GM12878 (cell line): Measurements from ENCODE around the gene ITGA1.

ENCODE experiments used
- ATF7 ChIP-seq: fragments of 450-650 bp; IDR thresholded peaks from 2 replicates; pipeline ENCODE4 v1.6.1; 2016; ENCODE audit warnings: low read depth, mild to moderate bottlenecking
- CTCF ChIP-seq, 3 experiments: IDR thresholded peaks in 2 of 3; conservative IDR thresholded peaks in 1 of 3; 2 replicates each; pipeline ENCODE4 v1.5.1; 2011; ENCODE audit warnings: low read depth in 3 of 3, low read length in 3 of 3, mild to moderate bottlenecking in 3 of 3, control low read depth in 2 of 3, moderate library complexity in 2 of 3, inconsistent platforms in 1 of 3, mixed read lengths in 1 of 3; ENCODE audit not compliant: control insufficient read depth in 2 of 3, insufficient read depth in 1 of 3; ENCODE audit errors: extremely low read depth in 1 of 3
- EP300 ChIP-seq, 2 experiments: fragments of 150-350 bp in 1 of 2; IDR thresholded peaks; 2 replicates each; pipeline ENCODE4 v1.6.1; 2011 to 2012; ENCODE audit warnings: low read depth in 2 of 2, low read length in 2 of 2, borderline replicate concordance in 1 of 2, improper control_type of control experiment in 1 of 2, inconsistent platforms in 1 of 2; ENCODE audit not compliant: control insufficient read depth in 1 of 2
- RAD21 ChIP-seq: IDR thresholded peaks from 2 replicates; pipeline ENCODE4 v1.6.1; 2011; ENCODE audit warnings: mild to moderate bottlenecking, low read depth, low read length, moderate library complexity; ENCODE audit not compliant: insufficient read depth
- SMARCA5 ChIP-seq: fragments of 450-650 bp; IDR thresholded peaks from 2 replicates; pipeline ENCODE4 v1.6.1; 2017; ENCODE audit warnings: mild to moderate bottlenecking
- TARDBP ChIP-seq: IDR thresholded peaks from 2 replicates; pipeline ENCODE4 v1.6.1; 2016; ENCODE audit warnings: borderline replicate concordance
- USF1 ChIP-seq: IDR thresholded peaks from 2 replicates; pipeline ENCODE4 v1.6.1; 2011; ENCODE audit warnings: borderline replicate concordance, low read depth, mild to moderate bottlenecking, moderate library complexity, mixed read lengths, low read length; ENCODE audit not compliant: insufficient read depth; ENCODE audit errors: extremely low read length

GRCh38 chr5:52743970-52744369 lies 43.7 kb upstream of the ITGA1 start:
- TF ChIP-seq USF1 (no peak), ATF7 (no peak), TARDBP (no peak), CTCF (IDR thresholded peaks at IDR 0.05 in 2 of 3, conservative IDR thresholded peaks at IDR 0.05 in 1 of 3; ENCODE audit: control insufficient read depth in 2 of 3, extremely low read depth in 1 of 3, insufficient read depth in 1 of 3, low read depth in 3 of 3, low read length in 3 of 3) (no peak), SMARCA5 (no peak), RAD21 (no peak), EP300 (IDR thresholded peaks at IDR 0.05; ENCODE audit: borderline replicate concordance in 1 of 2, control insufficient read depth in 1 of 2, low read depth in 2 of 2, low read length in 2 of 2) (no peak)
